ENCODE measurements around the gene LILRA1.
"Not testable (repeated sequence)": the region's sequence is repeated elsewhere in the genome, so short reads cannot be mapped to it uniquely, and the experiment has no call there.

GRCh38 chr19:54575205-54575604 lies 18.2 kb upstream of the LILRA1 start:
- TF ChIP-seq CTCF (conservative IDR thresholded peaks at IDR 0.05); ZFX (IDR thresholded peaks at IDR 0.05): not testable (repeated sequence)

All from C4-2B (cell line).